ENCODE data around the gene MEX3B. TPM values are rescaled to one million over a fixed set of nuclear protein-coding genes. Genes with fewer than 3 reads are reported as not detected.

Gene MEX3B
- total RNA-seq, 2 experiments from 2014 or later: 5.8 to 8.7 TPM

GRCh38 chr15:82081914-82082762, 36.3 kb upstream of the MEX3B start:
- Histone ChIP-seq H3K27ac (ENCODE audit: low read depth, low read length, poor library complexity, severe bottlenecking) (no peak overlapping the region), H3K9me2 (ENCODE audit: insufficient read depth, low read length) (no peaks in the 10 kb centered on the region), H3K36me3 (ENCODE audit: insufficient read depth, low read length) (no peaks in the 10 kb centered on the region), H4K20me1 (ENCODE audit: insufficient read depth, low read length) (no peaks in the 10 kb centered on the region), H3K4me3 (ENCODE audit: low read depth, low read length, poor library complexity, severe bottlenecking) (no peak overlapping the region), H3K79me2 (ENCODE audit: insufficient read depth, low read depth, low read length) (no peaks in the 10 kb centered on the region), H3K4me1 (ENCODE audit: insufficient read depth, low read length, poor library complexity, severe bottlenecking) (no peaks in the 10 kb centered on the region), H3K4me2 (ENCODE audit: low read length) (no peak overlapping the region), H2AFZ (ENCODE audit: low read length) (no peak overlapping the region), H3K9me3 (ENCODE audit: low read length) (no peaks in the 10 kb centered on the region)
- no peak for DNase-seq (ENCODE audit: low spot score)
- no peak for TF ChIP-seq EZH2phosphoT487 (IDR thresholded peaks at IDR 0.05; ENCODE audit: borderline replicate concordance, low read depth, low read length)
- peak; percentile 32; the same call in 1 of the 2 replicates for TF ChIP-seq CTCF (conservative IDR thresholded peaks at IDR 0.05; ENCODE audit: low read length)
- BruUV-seq (replicated peaks): no TSS peak
- intact Hi-C loops (cut with micrococcal nuclease; ENCODE audit: unreplicated experiment): no loop called here
- ChIA-PET CTCF (ENCODE audit: unreplicated experiment) (no interaction called here), POLR2A (no interaction called here)

- no peak overlapping the region for H3K27ac ChIP-seq (ENCODE audit: low read depth, low read length, poor library complexity, severe bottlenecking)
- intact Hi-C loops (cut with micrococcal nuclease; ENCODE audit: unreplicated experiment): no loop called here
- H3K4me1 ChIP-seq (ENCODE audit: insufficient read depth, low read length, poor library complexity, severe bottlenecking): no peaks in the 10 kb centered on the region
- CTCF ChIA-PET (ENCODE audit: unreplicated experiment): no interaction called here
- no peaks in the 10 kb centered on the region for H3K9me3 ChIP-seq (ENCODE audit: low read length)
- H3K4me3 ChIP-seq (ENCODE audit: low read depth, low read length, poor library complexity, severe bottlenecking): no peak overlapping the region
- no peak overlapping the region for H2AFZ ChIP-seq (ENCODE audit: low read length)
- TF ChIP-seq EZH2phosphoT487 (IDR thresholded peaks at IDR 0.05; ENCODE audit: borderline replicate concordance, low read depth, low read length) (no peak), CTCF (conservative IDR thresholded peaks at IDR 0.05; ENCODE audit: low read length) (no peak)
- no peaks in the 10 kb centered on the region for H4K20me1 ChIP-seq (ENCODE audit: insufficient read depth, low read length)
- no peaks in the 10 kb centered on the region for H3K79me2 ChIP-seq (ENCODE audit: insufficient read depth, low read depth, low read length)
- POLR2A ChIA-PET: no interaction called here
- H3K36me3 ChIP-seq (ENCODE audit: insufficient read depth, low read length): no peaks in the 10 kb centered on the region
- BruUV-seq (replicated peaks): no TSS peak
- H3K9me2 ChIP-seq (ENCODE audit: insufficient read depth, low read length): no peaks in the 10 kb centered on the region
- no peak overlapping the region for H3K4me2 ChIP-seq (ENCODE audit: low read length)
- no peak for DNase-seq (ENCODE audit: low spot score)
Measured at GRCh38 chr15:82080774-82081173, 35.0 kb upstream of the MEX3B start.

GRCh38 chr15:82079736-82080135, 33.9 kb upstream of the MEX3B start:
- Histone ChIP-seq H3K9me3 (ENCODE audit: low read length) (no peaks in the 10 kb centered on the region), H3K4me2 (ENCODE audit: low read length) (no peak overlapping the region), H3K9me2 (ENCODE audit: insufficient read depth, low read length) (no peaks in the 10 kb centered on the region), H3K4me1 (ENCODE audit: insufficient read depth, low read length, poor library complexity, severe bottlenecking) (no peaks in the 10 kb centered on the region), H4K20me1 (ENCODE audit: insufficient read depth, low read length) (no peaks in the 10 kb centered on the region), H3K27ac (ENCODE audit: low read depth, low read length, poor library complexity, severe bottlenecking) (no peak overlapping the region), H3K4me3 (ENCODE audit: low read depth, low read length, poor library complexity, severe bottlenecking) (no peak overlapping the region), H3K36me3 (ENCODE audit: insufficient read depth, low read length) (no peaks in the 10 kb centered on the region), H3K79me2 (ENCODE audit: insufficient read depth, low read depth, low read length) (no peaks in the 10 kb centered on the region), H2AFZ (ENCODE audit: low read length) (no peak overlapping the region)
- BruUV-seq (replicated peaks): no TSS peak
- DNase-seq (ENCODE audit: low spot score): no peak
- POLR2A ChIA-PET: no interaction called here
- TF ChIP-seq CTCF (conservative IDR thresholded peaks at IDR 0.05; ENCODE audit: low read length): no peak
- TF ChIP-seq EZH2phosphoT487 (IDR thresholded peaks at IDR 0.05; ENCODE audit: borderline replicate concordance, low read depth, low read length): no peak
- CTCF ChIA-PET (ENCODE audit: unreplicated experiment): no interaction called here
- intact Hi-C loops (cut with micrococcal nuclease; ENCODE audit: unreplicated experiment): no loop called here
